ENCODE results near the gene TMCC2.

- TF ChIP-seq EZH2 (IDR thresholded peaks at IDR 0.05) (no peak), CTCF (IDR thresholded peaks at IDR 0.05) (no peak)
Observed at GRCh38 chr1:205300149-205300548, 72.4 kb downstream of the TMCC2 start.

Measured in neural progenitor cell (in vitro differentiated cells).